Thoracic aorta (tissue), 2 donors: Measurements from ENCODE around the gene CNST. TPM values are rescaled to one million over a fixed set of nuclear protein-coding genes. Genes with fewer than 3 reads are reported as not detected.
"Not testable (repeated sequence)": the region's sequence is repeated elsewhere in the genome, so short reads cannot be mapped to it uniquely, and the experiment has no call there.

Experiments
- ATAC-seq: fragments of 150-250 bp; one replicate; pipeline ENCODE4 v1.8.0; 2017; ENCODE audit warnings: low read depth; ENCODE audit not compliant: insufficient number of reproducible peaks, low FRiP score
- DNase-seq: peaks from one replicate; pipeline ENCODE4 v3.0.0-alpha.2; 2020; ENCODE audit warnings: low spot score
- H3K27ac ChIP-seq, 2 donors: fragments of 200-600 bp; sonication (generic); 1 replicate in 1 of 2; 2 replicates in 1 of 2; pipeline ENCODE4 v1.5.1; 2016; ENCODE audit warnings: mild to moderate bottlenecking in 2 of 2, moderate library complexity in 2 of 2
- H3K27me3 ChIP-seq: fragments of 200-600 bp; sonication (generic); replicated peaks from 2 replicates; pipeline ENCODE4 v1.6.0; 2016; ENCODE audit warnings: mild to moderate bottlenecking; ENCODE audit not compliant: insufficient read depth
- H3K36me3 ChIP-seq: fragments of 200-600 bp; sonication (generic); one replicate; pipeline ENCODE4 v1.5.1; 2016
- H3K4me1 ChIP-seq, 2 donors: fragments of 200-600 bp; sonication (generic); 1 replicate in 1 of 2; 2 replicates in 1 of 2; pipeline versions ENCODE4 v1.5.1 to v1.6.0; 2016; ENCODE audit warnings: low read depth in 2 of 2, mild to moderate bottlenecking in 1 of 2; ENCODE audit not compliant: control insufficient read depth in 1 of 2
- H3K4me3 ChIP-seq: fragments of 200-600 bp; sonication (generic); 2 replicates; pipeline ENCODE4 v1.5.1; 2016; ENCODE audit warnings: mild to moderate bottlenecking
- H3K9me3 ChIP-seq: fragments of 200-600 bp; sonication (generic); 2 replicates; pipeline ENCODE4 v1.5.1; 2016
- total RNA-seq, 2 donors: library from RNA; depleted of rRNA; stranded (reverse); fragments of >200 nt; gene quantifications; one replicate each; pipeline versions ENCODE4 v1.1.0 to v1.2.3, GENCODE V29; 2016
- TF ChIP-seq, protein P1 (sequence below): fragments of 200-600 bp; sonication (generic); IDR thresholded peaks from one replicate; pipeline ENCODE4 v1.5.1; 2019; ENCODE audit warnings: antibody characterized with exemption

The CNST gene
- total RNA-seq, 2 donors from 2014 or later, result 20.7 to 29.3 TPM

DNA sequence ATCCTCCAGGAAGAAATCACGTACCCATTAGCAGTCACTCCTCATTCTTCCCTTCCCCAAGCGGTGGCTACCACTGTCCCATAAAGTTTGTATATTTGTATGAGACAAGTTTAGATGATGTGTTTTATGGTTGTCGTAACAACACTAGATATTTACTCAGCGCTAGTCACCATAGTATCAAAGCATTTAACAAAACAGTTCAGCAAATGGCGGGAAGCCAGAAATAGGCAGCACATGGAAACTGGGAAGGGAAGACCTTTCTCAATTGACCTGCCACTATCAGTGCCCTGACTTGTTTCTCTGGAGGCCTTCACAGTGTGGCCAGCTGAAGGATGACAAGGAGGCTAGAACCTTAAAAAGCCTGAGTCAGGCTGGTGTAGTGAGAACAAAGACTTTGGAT, 31.1 kb downstream of the CNST start:
- TF ChIP-seq, protein P1, sequence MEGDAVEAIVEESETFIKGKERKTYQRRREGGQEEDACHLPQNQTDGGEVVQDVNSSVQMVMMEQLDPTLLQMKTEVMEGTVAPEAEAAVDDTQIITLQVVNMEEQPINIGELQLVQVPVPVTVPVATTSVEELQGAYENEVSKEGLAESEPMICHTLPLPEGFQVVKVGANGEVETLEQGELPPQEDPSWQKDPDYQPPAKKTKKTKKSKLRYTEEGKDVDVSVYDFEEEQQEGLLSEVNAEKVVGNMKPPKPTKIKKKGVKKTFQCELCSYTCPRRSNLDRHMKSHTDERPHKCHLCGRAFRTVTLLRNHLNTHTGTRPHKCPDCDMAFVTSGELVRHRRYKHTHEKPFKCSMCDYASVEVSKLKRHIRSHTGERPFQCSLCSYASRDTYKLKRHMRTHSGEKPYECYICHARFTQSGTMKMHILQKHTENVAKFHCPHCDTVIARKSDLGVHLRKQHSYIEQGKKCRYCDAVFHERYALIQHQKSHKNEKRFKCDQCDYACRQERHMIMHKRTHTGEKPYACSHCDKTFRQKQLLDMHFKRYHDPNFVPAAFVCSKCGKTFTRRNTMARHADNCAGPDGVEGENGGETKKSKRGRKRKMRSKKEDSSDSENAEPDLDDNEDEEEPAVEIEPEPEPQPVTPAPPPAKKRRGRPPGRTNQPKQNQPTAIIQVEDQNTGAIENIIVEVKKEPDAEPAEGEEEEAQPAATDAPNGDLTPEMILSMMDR, result no peak
- Histone ChIP-seq H3K27ac (peak overlapping the region in 1 of 2 donors; percentile 3), H3K27me3 (no peaks in the 10 kb centered on the region), H3K9me3 (no peaks in the 10 kb centered on the region), H3K36me3 (no peaks in the 10 kb centered on the region), H3K4me1 (peaks cover 17 to 22% of the 10 kb centered on the region in 2 donors), H3K4me3 (no peak overlapping the region)
- ATAC-seq (peak; percentile 60), DNase-seq (peak; percentile 19)

DNA sequence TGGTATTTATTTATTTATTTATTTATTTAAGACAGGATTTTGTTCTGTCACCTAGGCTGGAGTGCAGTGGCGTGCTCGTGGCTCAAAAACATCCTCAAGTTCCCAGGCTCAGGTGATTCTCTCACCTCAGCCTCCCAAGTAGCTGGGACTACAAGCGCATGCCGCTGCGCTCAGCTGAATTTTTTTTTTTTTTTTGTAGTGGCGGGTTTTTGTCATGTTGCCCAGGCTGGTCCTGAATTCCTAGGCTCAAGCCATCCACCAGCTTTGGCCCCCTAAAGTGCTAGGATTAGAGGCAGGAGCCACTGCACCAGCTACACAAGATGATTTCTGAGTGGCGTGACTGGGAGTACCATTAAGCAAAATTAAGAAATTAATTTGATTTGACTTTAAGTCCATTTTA, 31.7 kb downstream of the CNST start:
- Histone ChIP-seq H3K27ac (no peak overlapping the region), H3K4me1 (peaks cover 10 to 16% of the 10 kb centered on the region in 2 donors), H3K4me3 (no peak overlapping the region), H3K27me3 (no peaks in the 10 kb centered on the region), H3K9me3 (no peaks in the 10 kb centered on the region), H3K36me3 (no peaks in the 10 kb centered on the region)
- DNase-seq (no peak), ATAC-seq (no peak)
- TF ChIP-seq, protein P1, result no peak

DNA sequence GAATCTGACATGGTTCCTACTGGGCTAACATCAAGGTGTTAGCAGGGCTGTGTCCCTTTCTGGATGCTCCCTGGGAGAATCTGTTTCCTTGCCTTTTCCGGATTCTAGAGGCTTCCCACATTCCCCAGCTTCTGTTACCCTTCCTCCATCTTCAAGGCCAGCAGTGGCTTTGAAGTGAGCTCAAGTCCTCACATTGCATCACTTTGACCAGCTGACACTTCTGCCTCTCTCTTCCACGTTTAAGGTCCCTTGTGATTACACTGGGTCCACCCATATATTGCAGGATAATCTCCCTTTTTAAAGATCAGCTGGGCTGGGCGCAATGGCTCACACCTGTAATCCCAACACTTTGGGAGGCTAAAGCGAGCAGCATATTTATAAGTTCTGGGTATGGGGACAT, 33.1 kb downstream of the CNST start:
- no peak for DNase-seq
- Histone ChIP-seq H3K4me1 (peaks cover 4 to 6% of the 10 kb centered on the region in 2 donors), H3K4me3 (no peak overlapping the region), H3K27me3 (no peaks in the 10 kb centered on the region), H3K36me3 (no peaks in the 10 kb centered on the region), H3K27ac (no peak overlapping the region), H3K9me3 (no peaks in the 10 kb centered on the region)
- TF ChIP-seq, protein P1, result no peak
- no peak for ATAC-seq

DNA sequence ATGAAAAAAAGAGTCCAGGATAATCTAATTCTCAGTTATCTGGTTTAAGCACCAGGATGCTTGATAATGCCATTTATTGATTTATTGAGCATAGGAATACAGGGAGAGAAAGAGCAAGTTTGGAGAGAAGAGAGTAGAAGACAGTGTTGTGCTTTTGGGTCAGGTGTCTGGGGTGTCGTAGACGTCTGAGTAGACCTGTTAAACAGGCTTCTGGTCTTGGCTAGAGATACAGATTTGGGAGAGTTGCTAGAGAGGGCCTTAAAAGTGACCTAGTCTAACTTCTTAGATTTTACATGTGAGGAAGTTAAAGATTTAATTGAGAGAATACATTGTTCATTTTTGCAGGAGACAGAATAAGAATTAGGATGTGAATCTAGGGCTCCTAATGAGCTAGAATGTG, 34.3 kb downstream of the CNST start:
- no peaks in the 10 kb centered on the region for H3K27me3 ChIP-seq
- no peaks in the 10 kb centered on the region for H3K9me3 ChIP-seq
- H3K4me3 ChIP-seq, result no peak overlapping the region
- TF ChIP-seq, protein P1, result no peak
- no peak for ATAC-seq
- DNase-seq, result no peak
- peaks cover 4 to 6% of the 10 kb centered on the region in 2 donors for H3K4me1 ChIP-seq
- no peak overlapping the region for H3K27ac ChIP-seq
- no peaks in the 10 kb centered on the region for H3K36me3 ChIP-seq

DNA sequence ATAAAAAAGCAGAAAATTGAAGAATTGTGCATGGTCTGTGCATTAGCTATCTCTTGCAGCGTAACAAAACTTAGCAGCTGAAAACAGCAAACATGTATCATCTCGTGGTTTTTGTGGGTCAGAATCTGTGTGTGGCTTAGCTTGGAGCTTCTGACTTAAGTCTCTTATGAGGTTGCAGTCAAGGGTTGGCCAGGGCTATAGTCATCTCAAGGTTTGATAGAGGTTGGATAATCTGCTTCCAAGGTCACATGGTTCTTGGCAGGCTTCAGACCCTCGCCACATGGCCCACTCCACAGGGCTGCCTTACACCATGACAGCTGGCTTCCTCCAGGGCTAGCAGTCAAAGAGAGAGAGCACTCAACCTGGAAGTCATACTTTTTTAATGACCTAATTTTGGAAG, 35.9 kb downstream of the CNST start:
- peaks cover 4 to 6% of the 10 kb centered on the region in 2 donors for H3K4me1 ChIP-seq
- ATAC-seq (no peak), DNase-seq (no peak)
- no peak overlapping the region for H3K4me3 ChIP-seq
- H3K27ac ChIP-seq, result no peak overlapping the region
- no peaks in the 10 kb centered on the region for H3K27me3 ChIP-seq
- H3K36me3 ChIP-seq, result no peaks in the 10 kb centered on the region
- TF ChIP-seq, protein P1, result no peak
- H3K9me3 ChIP-seq, result no peaks in the 10 kb centered on the region

DNA sequence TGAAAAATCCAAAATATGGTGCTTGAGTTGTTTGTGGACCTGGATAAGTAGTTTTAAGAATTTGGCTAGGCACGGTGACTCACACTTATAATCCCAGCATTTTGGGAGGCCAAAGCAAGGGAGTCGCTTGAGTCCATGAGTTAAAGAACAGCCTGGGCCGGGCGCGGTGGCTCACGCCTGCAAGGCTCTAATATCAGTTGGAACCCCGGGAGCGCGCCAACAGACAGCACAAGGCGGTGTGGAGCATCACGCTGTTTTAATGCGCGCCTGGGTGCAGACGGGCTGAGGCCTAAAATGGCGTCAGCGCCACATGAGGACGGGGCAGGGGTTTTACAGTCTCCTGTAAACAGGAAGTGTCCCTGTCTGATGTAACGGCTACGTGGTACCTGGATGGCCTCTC, 39.0 kb downstream of the CNST start:
- not testable (repeated sequence) for H3K27me3 ChIP-seq

More for the DNA sequence above, 39.0 kb downstream of the CNST start:
- not testable (repeated sequence) for H3K4me3 ChIP-seq, ATAC-seq, DNase-seq, H3K27ac ChIP-seq, H3K9me3 ChIP-seq, H3K36me3 ChIP-seq
- peaks cover 12 to 13% of the 10 kb centered on the region in 2 donors for H3K4me1 ChIP-seq
